Lung (tissue), 12 donors: ENCODE measurements around the gene GSTA1. TPM values are rescaled to one million over a fixed set of nuclear protein-coding genes. Genes with fewer than 3 reads are reported as not detected.
"Not testable (repeated sequence)": the region's sequence is repeated elsewhere in the genome, so short reads cannot be mapped to it uniquely, and the experiment has no call there.

Experiments
- ATAC-seq: fragments of 200-7000 bp; cut with Tn5 transposase; one replicate; pipeline ENCODE4 v1.9.1; 2020; ENCODE audit warnings: moderate number of reproducible peaks; ENCODE audit not compliant: insufficient read depth, low FRiP score
- DNase-seq, 3 donors: peaks; one replicate each; pipeline ENCODE4 v3.0.0-alpha.2; 2013 to 2017
- H3K27ac ChIP-seq, 2 donors: one replicate each; pipeline ENCODE4 v1.5.1; 2013; ENCODE audit warnings: mild to moderate bottlenecking in 2 of 2, moderate library complexity in 2 of 2, control low read depth in 1 of 2, inconsistent platforms in 1 of 2, low read depth in 1 of 2, low read length in 1 of 2
- H3K27me3 ChIP-seq, 3 donors: one replicate each; pipeline ENCODE4 v1.5.1; 2013; ENCODE audit warnings: low read length in 2 of 3; ENCODE audit not compliant: control insufficient read depth in 3 of 3, insufficient read depth in 3 of 3
- H3K36me3 ChIP-seq, 4 donors: one replicate each; pipeline ENCODE4 v1.5.1; 2013; ENCODE audit warnings: low read length in 4 of 4, mild to moderate bottlenecking in 1 of 4, moderate library complexity in 1 of 4; ENCODE audit not compliant: control insufficient read depth in 4 of 4, insufficient read depth in 4 of 4
- H3K4me1 ChIP-seq, 5 donors: one replicate each; pipeline ENCODE4 v1.5.1; 2013; ENCODE audit warnings: low read length in 5 of 5, mild to moderate bottlenecking in 2 of 5, moderate library complexity in 1 of 5; ENCODE audit not compliant: control insufficient read depth in 5 of 5, insufficient read depth in 5 of 5
- H3K4me3 ChIP-seq: one replicate; pipeline ENCODE4 v1.5.1; 2013; ENCODE audit warnings: mild to moderate bottlenecking, control low read depth, moderate library complexity
- H3K9ac ChIP-seq, 2 donors: one replicate each; pipeline ENCODE4 v1.5.1; 2013; ENCODE audit warnings: low read length in 2 of 2, control low read depth in 1 of 2; ENCODE audit not compliant: insufficient read depth in 1 of 2
- H3K9me3 ChIP-seq, 4 donors: one replicate each; pipeline ENCODE4 v1.5.1; 2013; ENCODE audit warnings: low read length in 3 of 4, mild to moderate bottlenecking in 1 of 4, moderate library complexity in 1 of 4; ENCODE audit not compliant: control insufficient read depth in 4 of 4, insufficient read depth in 3 of 4
- CTCF ChIP-seq: IDR thresholded peaks from 2 replicates; pipeline ENCODE4 v1.5.1; 2012; ENCODE audit warnings: mild to moderate bottlenecking; ENCODE audit errors: control extremely low read depth, extremely low read depth
- WGBS, 2 donors: extraction: QIAGEN DNeasy Blood & Tissue Kit; methylation state at CpG; one replicate each; pipeline ENCODE4 v1.1.7; 2013; 5-methylcytosine and 5-hydroxymethylcytosine counted together
- polyA plus RNA-seq, 2 donors: library from polyadenylated mRNA; stranded (reverse); fragments of 200-250 nt; gene quantifications; one replicate each; pipeline ENCODE4 v1.2.1, GENCODE V29; 2013
- total RNA-seq, 2 donors: library from RNA; depleted of rRNA in 1 of 2; stranded (reverse); fragments of >200 nt in 1 of 2; gene quantifications; one replicate each; pipeline ENCODE4 v1.2.1, GENCODE V29; 2014 to 2021
- donor health status: control.
- donor health status: control.
- donor health status: Bipolar disorder and iron deficiency.
- donor health status: healthy.
- donor health status: DM: yes; HTN: yes; CAD: no.

Gene GSTA1
- total and polyA plus RNA-seq, 4 donors, result 4.0 to 65.0 (median 29.0) TPM

GRCh38 chr6:52821842-52822241 lies 18.2 kb upstream of the GSTA1 start:
- no peak for DNase-seq
- WGBS, 2 donors, result 76 to 100% methylated on average over 1 of the region's 1 CpG

GRCh38 chr6:52820198-52820597 lies 16.6 kb upstream of the GSTA1 start:
- H3K36me3 ChIP-seq, result no peaks in the 10 kb centered on the region
- peaks cover 0 to 4% (median 1%) of the 10 kb centered on the region in 4 donors for H3K9me3 ChIP-seq
- H3K4me3 ChIP-seq, result no peak overlapping the region
- WGBS, 2 donors, result 82 to 91% methylated on average over 2 of the region's 2 CpGs
- H3K27ac ChIP-seq, result no peak overlapping the region
- H3K4me1 ChIP-seq, result peaks cover 0 to 2% (median 0%) of the 10 kb centered on the region in 5 donors
- DNase-seq (no peak), ATAC-seq (no peak)
- TF ChIP-seq CTCF, result no peak
- H3K27me3 ChIP-seq, result no peaks in the 10 kb centered on the region
- H3K9ac ChIP-seq, result no peak overlapping the region

More at GRCh38 chr6:52821842-52822241, 18.2 kb upstream of the GSTA1 start:
- Histone ChIP-seq H3K27me3 (no peaks in the 10 kb centered on the region), H3K4me1 (no peaks in the 10 kb centered on the region), H3K4me3 (no peak overlapping the region), H3K9me3 (peaks cover 0 to 4% (median 2%) of the 10 kb centered on the region in 4 donors), H3K27ac (no peak overlapping the region), H3K36me3 (no peaks in the 10 kb centered on the region), H3K9ac (no peak overlapping the region)
- no peak for TF ChIP-seq CTCF
- ATAC-seq, result no peak

- Histone ChIP-seq H3K36me3 (no peaks in the 10 kb centered on the region), H3K27ac (no peak overlapping the region), H3K9me3 (no peaks in the 10 kb centered on the region), H3K4me1 (peaks cover 0 to 2% (median 0%) of the 10 kb centered on the region in 5 donors), H3K27me3 (no peaks in the 10 kb centered on the region), H3K9ac (no peak overlapping the region), H3K4me3 (no peak overlapping the region)
- TF ChIP-seq CTCF, result peak; percentile 7
- ATAC-seq, result peak; percentile 90
- 36 to 46% methylated on average over 15 of the region's 15 CpGs for WGBS, 2 donors
- DNase-seq, result peak; percentile 48 to 59 (median 58)
Measured at GRCh38 chr6:52815167-52816092, 11.8 kb upstream of the GSTA1 start.

- 64 to 95% methylated on average over 3 of the region's 3 CpGs for WGBS, 2 donors
- not testable (repeated sequence) for H3K4me3 ChIP-seq
Measured at GRCh38 chr6:52814545-52814944, 10.9 kb upstream of the GSTA1 start.

GRCh38 chr6:52809777-52810176 lies 6.2 kb upstream of the GSTA1 start:
- DNase-seq, H3K9me3 ChIP-seq, H3K4me3 ChIP-seq, H3K4me1 ChIP-seq, H3K27me3 ChIP-seq, H3K36me3 ChIP-seq, ATAC-seq, H3K9ac ChIP-seq, H3K27ac ChIP-seq: not testable (repeated sequence)
- WGBS, 2 donors, result 81 to 95% methylated on average over 4 of the region's 4 CpGs

More at GRCh38 chr6:52814545-52814944, 10.9 kb upstream of the GSTA1 start:
- not testable (repeated sequence) for ATAC-seq, H3K27ac ChIP-seq, DNase-seq, H3K36me3 ChIP-seq, H3K9ac ChIP-seq, H3K27me3 ChIP-seq, H3K4me1 ChIP-seq, H3K9me3 ChIP-seq
